HCT116 (cell line): ENCODE data around the gene ZFP36. TPM values are rescaled to one million over a fixed set of nuclear protein-coding genes. Genes with fewer than 3 reads are reported as not detected.
"Not testable (repeated sequence)": the region's sequence is repeated elsewhere in the genome, so short reads cannot be mapped to it uniquely, and the experiment has no call there.

Experiments used
- ATAC-seq: fragments of 200-7000 bp; cut with Tn5 transposase; 2 replicates; pipeline ENCODE4 v1.9.1; 2020; ENCODE audit warnings: mild to moderate bottlenecking, moderate library complexity
- BruUV-seq: library from RNA; stranded (reverse); fragments of 400-500 nt; replicated peaks from 2 replicates; lab custom pipeline; 2021; lab: Mats Ljungman, UMichigan
- CTCF ChIA-PET: fragments of 300-600 bp; sonication (Branson Sonifier 250); formaldehyde crosslinking; loops from one replicate; lab custom pipeline; 2021; ENCODE audit warnings: antibody characterized with exemption; lab: Charles Lee
- POLR2A ChIA-PET: fragments of 300-600, 350-600 bp; sonication (Branson Sonifier 250); formaldehyde crosslinking; loops from one replicate; lab custom pipeline; 2021; ENCODE audit warnings: antibody characterized with exemption; lab: Charles Lee
- RAD21 ChIA-PET, 2 experiments: fragments of 300-600 bp; sonication (Branson Sonifier 250); formaldehyde crosslinking; loops; one replicate each; lab custom pipeline; 2023; ENCODE audit warnings: low total read pairs in 2 of 2; ENCODE audit not compliant: uncharacterized antibody in 2 of 2, unreplicated experiment in 2 of 2, low non-redundant PET in 1 of 2; lab: Charles Lee
- DNase-seq: peaks from one replicate; pipeline ENCODE4 v3.0.0-alpha.2; 2010; ENCODE audit warnings: low read depth, low spot score
- H2AFZ ChIP-seq: fragments of 200-600 bp; shearing (Covaris generic), sonication (generic); 2 replicates; pipeline ENCODE4 v1.6.1; 2017; ENCODE audit warnings: low read depth, mixed run types, mixed read lengths, antibody characterized with exemption, low read length; ENCODE audit not compliant: poor library complexity, severe bottlenecking
- H3K27ac ChIP-seq: 2 replicates; pipeline ENCODE4 v1.5.1; 2012; ENCODE audit warnings: low read depth, low read length
- H3K27me3 ChIP-seq: fragments of 200-600 bp; sonication (generic); 2 replicates; pipeline ENCODE4 v1.6.1; 2016; ENCODE audit warnings: mixed run types, low read length, mixed read lengths; ENCODE audit not compliant: insufficient read depth
- H3K36me3 ChIP-seq, 2 experiments: fragments of 200-500 bp in 1 of 2; fragments of 200-600 bp in 1 of 2; sonication (Bioruptor generic) in 1 of 2; sonication (generic) in 1 of 2; 2 replicates each; pipeline versions ENCODE4 v1.5.1 to v1.6.1; 2014 to 2016; ENCODE audit warnings: low read length in 2 of 2, inconsistent platforms in 1 of 2, mixed read lengths in 1 of 2, mixed run types in 1 of 2; ENCODE audit not compliant: insufficient read depth in 2 of 2, control insufficient read depth in 1 of 2
- H3K4me1 ChIP-seq, 2 experiments: fragments of 200-600 bp in 1 of 2; sonication (generic) in 1 of 2; 2 replicates each; pipeline versions ENCODE4 v1.5.1 to v1.6.1; 2012 to 2017; ENCODE audit warnings: low read length in 2 of 2, inconsistent platforms in 1 of 2, mild to moderate bottlenecking in 1 of 2, mixed read lengths in 1 of 2, mixed run types in 1 of 2, moderate library complexity in 1 of 2; ENCODE audit not compliant: insufficient read depth in 2 of 2, control insufficient read depth in 1 of 2
- H3K4me2 ChIP-seq: fragments of 200-600 bp; sonication (generic); 2 replicates; pipeline ENCODE4 v1.6.1; 2017; ENCODE audit warnings: mixed run types, low read length, mixed read lengths
- H3K4me3 ChIP-seq, 2 experiments: fragments of 200-600 bp in 1 of 2; sonication (generic) in 1 of 2; replicated peaks in 1 of 2; 2 replicates each; pipeline ENCODE4 v1.5.1; 2011 to 2016; ENCODE audit warnings: low read length in 2 of 2, control low read depth in 1 of 2, low read depth in 1 of 2, mild to moderate bottlenecking in 1 of 2, mixed read lengths in 1 of 2, mixed run types in 1 of 2
- H3K79me2 ChIP-seq: fragments of 200-600 bp; sonication (generic); 2 replicates; pipeline ENCODE4 v1.6.1; 2017; ENCODE audit warnings: mild to moderate bottlenecking, mixed run types, low read length, moderate library complexity, mixed read lengths; ENCODE audit not compliant: insufficient read depth
- H3K9ac ChIP-seq: fragments of 200-600 bp; sonication (generic); 2 replicates; pipeline ENCODE4 v1.6.1; 2016; ENCODE audit warnings: low read length, mixed read lengths
- H3K9me2 ChIP-seq: fragments of 200-600 bp; sonication (generic), shearing (Covaris generic); 2 replicates; pipeline ENCODE4 v1.6.1; 2017; ENCODE audit warnings: mixed run types, mild to moderate bottlenecking, moderate library complexity; ENCODE audit not compliant: insufficient read depth
- H3K9me3 ChIP-seq, 2 experiments: fragments of 200-500 bp in 1 of 2; fragments of 200-600 bp in 1 of 2; sonication (Bioruptor generic) in 1 of 2; sonication (generic) in 1 of 2; 2 replicates each; pipeline ENCODE4 v1.6.1; 2014 to 2017; ENCODE audit warnings: low read length in 2 of 2, mixed read lengths in 2 of 2, inconsistent platforms in 1 of 2, low read depth in 1 of 2, mild to moderate bottlenecking in 1 of 2, mixed run types in 1 of 2, moderate library complexity in 1 of 2; ENCODE audit not compliant: control insufficient read depth in 1 of 2, insufficient read depth in 1 of 2
- H4K20me1 ChIP-seq: fragments of 200-600 bp; sonication (generic), shearing (Covaris generic); 2 replicates; pipeline ENCODE4 v1.6.1; 2017; ENCODE audit warnings: mixed run types, mild to moderate bottlenecking, moderate library complexity; ENCODE audit not compliant: insufficient read depth
- EGR1 ChIP-seq: IDR thresholded peaks from 2 replicates; pipeline ENCODE4 v1.6.1; 2012; ENCODE audit warnings: low read depth
- JUND ChIP-seq: IDR thresholded peaks from 2 replicates; pipeline ENCODE4 v1.6.1; 2012
- POLR2A ChIP-seq: IDR thresholded peaks from 2 replicates; pipeline ENCODE4 v1.7.0; 2011; ENCODE audit warnings: borderline replicate concordance; ENCODE audit not compliant: insufficient read depth, insufficient read length; ENCODE audit errors: extremely low read depth
- SIN3A ChIP-seq: IDR thresholded peaks from 2 replicates; pipeline ENCODE4 v1.6.1; 2012; ENCODE audit warnings: low read depth
- SRF ChIP-seq: IDR thresholded peaks from 2 replicates; pipeline ENCODE4 v1.6.1; 2012; ENCODE audit warnings: low read depth
- TCF7L2 ChIP-seq: IDR thresholded peaks from 2 replicates; pipeline ENCODE4 v1.7.0; 2011; ENCODE audit warnings: borderline replicate concordance, inconsistent platforms; ENCODE audit not compliant: insufficient read depth, insufficient read length; ENCODE audit errors: extremely low read depth
- YY1 ChIP-seq: IDR thresholded peaks from 2 replicates; pipeline ENCODE4 v1.6.1; 2011; ENCODE audit warnings: low read length, low read depth, moderate library complexity, mild to moderate bottlenecking; ENCODE audit not compliant: insufficient replicate concordance; ENCODE audit errors: extremely low read depth
- intact Hi-C: fragments of 100-400 bp; cut with micrococcal nuclease; formaldehyde crosslinking; loops from 2 replicates; pipeline ENCODE4 v1.10.0; 2022
- microRNA-seq: library from miRNA; unstranded; fragments of <30 nt; microRNA quantifications from one replicate; pipeline ENCODE4, GENCODE V29; 2016; ENCODE audit warnings: borderline number of aligned reads
- total RNA-seq: library from RNA; stranded (reverse); gene quantifications from one replicate; pipeline ENCODE4 v1.2.1, GENCODE V29; 2021; ENCODE audit not compliant: unreplicated experiment
- TF ChIP-seq, protein P1 (sequence below): IDR thresholded peaks from 2 replicates; pipeline ENCODE4 v1.6.1; 2012

ZFP36 gene
- total RNA-seq, 1 experiment from 2014 or later = 131 TPM

DNA sequence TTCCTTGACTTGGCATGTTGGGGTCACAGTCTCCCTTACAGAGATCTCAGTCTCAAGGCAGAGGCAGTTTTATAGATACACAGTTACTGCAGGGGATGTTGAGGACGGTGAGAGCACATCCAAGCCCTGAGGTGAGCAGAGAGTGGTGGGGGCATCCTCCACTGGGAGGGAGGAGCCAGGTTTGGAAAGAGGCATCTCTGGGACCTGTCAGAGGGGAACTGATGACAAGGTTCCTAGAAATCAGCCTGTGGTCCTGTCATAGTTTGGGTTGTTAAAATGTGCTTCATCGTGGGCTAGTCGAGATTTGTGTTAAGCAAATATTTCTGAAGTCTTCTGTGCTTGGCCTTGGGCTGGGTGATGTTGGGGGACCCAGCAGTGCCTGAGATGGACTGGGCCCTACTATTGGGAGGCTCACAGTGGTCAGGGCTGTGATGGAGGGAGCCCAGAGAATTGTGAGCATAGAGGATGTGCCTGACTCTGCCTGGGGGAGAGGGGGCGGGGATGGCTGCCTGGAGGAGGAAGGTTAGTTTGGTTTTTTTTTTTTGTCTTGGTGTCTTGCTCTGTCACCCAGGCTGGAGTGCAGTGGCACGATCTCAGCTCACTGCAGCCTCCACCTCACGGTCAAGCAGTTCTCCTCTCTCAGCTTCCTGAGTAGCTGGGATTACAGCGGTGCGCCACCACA, 42.6 kb downstream of the ZFP36 start:
- Histone ChIP-seq H3K79me2 (peaks cover 96% of the 10 kb centered on the region), H3K27ac (no peak overlapping the region), H3K4me3 (no peak overlapping the region), H3K4me1 (peaks cover 6 to 24% of the 10 kb centered on the region in 2 experiments), H4K20me1 (peaks cover 3% of the 10 kb centered on the region; the same call in 1 of the 2 replicates), H2AFZ (no peak overlapping the region), H3K9me2 (no peaks in the 10 kb centered on the region), H3K36me3 (peaks cover 7 to 24% of the 10 kb centered on the region in 2 experiments; a peak in 3 of 4 replicates), H3K9me3 (no peaks in the 10 kb centered on the region), H3K9ac (no peak overlapping the region), H3K27me3 (no peaks in the 10 kb centered on the region), H3K4me2 (no peak overlapping the region)
- ATAC-seq (no peak), DNase-seq (no peak)
- intact Hi-C loops = no loop called here
- ChIA-PET CTCF (no interaction called here), RAD21 (no interaction called here), POLR2A (no interaction called here)
- BruUV-seq = no TSS peak
- TF ChIP-seq POLR2A (no peak), SIN3A (no peak), EGR1 (no peak), TCF7L2 (no peak), JUND (no peak), SRF (no peak), YY1 (no peak)
- TF ChIP-seq, protein P1, sequence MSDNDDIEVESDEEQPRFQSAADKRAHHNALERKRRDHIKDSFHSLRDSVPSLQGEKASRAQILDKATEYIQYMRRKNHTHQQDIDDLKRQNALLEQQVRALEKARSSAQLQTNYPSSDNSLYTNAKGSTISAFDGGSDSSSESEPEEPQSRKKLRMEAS = no peak
- TF ChIP-seq, all 23 proteins: peak for 0

DNA sequence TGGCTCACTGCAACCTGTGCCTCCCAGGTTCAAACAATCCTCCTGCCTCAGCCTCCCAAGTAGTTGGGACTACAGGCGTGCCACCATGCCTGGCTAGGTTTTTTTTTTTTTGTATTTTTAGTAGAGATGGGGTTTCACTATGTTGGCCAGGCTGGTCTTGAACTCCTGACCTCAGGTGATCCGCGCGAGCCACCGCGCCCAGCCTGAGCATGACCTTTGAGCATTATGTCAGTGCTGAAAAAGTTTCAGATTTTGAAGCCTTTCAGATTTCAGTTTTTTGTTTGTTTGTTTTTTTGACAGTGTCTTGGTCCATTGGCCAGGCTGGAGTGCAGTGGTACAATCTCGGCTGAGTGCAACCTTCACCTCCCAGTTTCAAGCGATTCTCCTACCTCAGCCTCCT, 44.6 kb downstream of the ZFP36 start:
- H2AFZ ChIP-seq, H3K9me2 ChIP-seq, H4K20me1 ChIP-seq, DNase-seq, H3K4me3 ChIP-seq, POLR2A ChIA-PET, ATAC-seq, H3K4me2 ChIP-seq, RAD21 ChIA-PET, H3K9me3 ChIP-seq, BruUV-seq, intact Hi-C loops, CTCF ChIA-PET, H3K27me3 ChIP-seq, H3K9ac ChIP-seq, H3K27ac ChIP-seq: not testable (repeated sequence)
- peaks cover 89% of the 10 kb centered on the region for H3K79me2 ChIP-seq
- peaks cover 5 to 22% of the 10 kb centered on the region in 2 experiments for H3K4me1 ChIP-seq
- peaks cover 8 to 30% of the 10 kb centered on the region in 2 experiments; a peak in 3 of 4 replicates for H3K36me3 ChIP-seq

Small RNA genes lying within 50 kb of the gene (microRNA-seq; reads per million reads assigned to microRNA genes)
- not detected for gene MIR4530

Other genes starting within 250 kb of the ZFP36 start
- gene NCCRP1, start 209.9 kb upstream of the ZFP36 start, total RNA-seq = 0.12 TPM
- not detected for gene SYCN, start 202.6 kb upstream of the ZFP36 start, total RNA-seq
- gene IFNL3, start 161.8 kb upstream of the ZFP36 start, total RNA-seq = not detected
- not detected for gene IFNL4, start 158.0 kb upstream of the ZFP36 start, total RNA-seq
- not detected for gene IFNL2, start 138.5 kb upstream of the ZFP36 start, total RNA-seq
- gene IFNL1, start 110.4 kb upstream of the ZFP36 start, total RNA-seq = not detected
- gene LRFN1, start 86.0 kb upstream of the ZFP36 start, total RNA-seq = 13.8 TPM
- 0.61 TPM for gene GMFG, start 70.8 kb upstream of the ZFP36 start, total RNA-seq
- 127 TPM for gene SAMD4B, start 64.4 kb upstream of the ZFP36 start, total RNA-seq
- gene PAF1, start 15.7 kb upstream of the ZFP36 start, total RNA-seq = 53.5 TPM
- 32.0 TPM for gene MED29, start 15.5 kb upstream of the ZFP36 start, total RNA-seq
- gene PLEKHG2, start 5.8 kb downstream of the ZFP36 start, total RNA-seq = 29.0 TPM
- gene RPS16, start 29.1 kb downstream of the ZFP36 start, total RNA-seq = 3,365 TPM
- 120 TPM for gene SUPT5H, start 38.7 kb downstream of the ZFP36 start, total RNA-seq
- gene TIMM50, start 74.0 kb downstream of the ZFP36 start, total RNA-seq = 111 TPM
- 0.17 TPM for gene DLL3, start 92.1 kb downstream of the ZFP36 start, total RNA-seq
- not detected for gene SELENOV, start 108.3 kb downstream of the ZFP36 start, total RNA-seq
- gene EID2B, start 126.0 kb downstream of the ZFP36 start, total RNA-seq = 1.2 TPM
- 11.7 TPM for gene EID2, start 133.3 kb downstream of the ZFP36 start, total RNA-seq
- gene LGALS13, start 195.7 kb downstream of the ZFP36 start, total RNA-seq = not detected
- gene LGALS16, start 249.1 kb downstream of the ZFP36 start, total RNA-seq = not detected